A549 (cell line): Measurements from ENCODE around the gene SCYGR1.

Source experiments
- CTCF ChIP-seq: fragments of >200 bp; sonication (Bioruptor Twin); formaldehyde crosslinking; IDR thresholded peaks from 3 replicates; pipeline ENCODE4 v1.5.1; 2016
- EP300 ChIP-seq, 2 experiments: fragments of >200 bp; sonication (Bioruptor Twin); formaldehyde crosslinking; IDR thresholded peaks; 2 replicates in 1 of 2; 3 replicates in 1 of 2; pipeline ENCODE4 v1.6.1; 2016 to 2017
- FOXS1 ChIP-seq: fragments of 250-450 bp; sonication (Bioruptor Pico); IDR thresholded peaks from 2 replicates; pipeline ENCODE4 v1.5.0; 2020; ENCODE audit warnings: mild to moderate bottlenecking, moderate library complexity
- HDAC2 ChIP-seq: fragments of 200-600 bp; sonication (generic); IDR thresholded peaks from 2 replicates; pipeline ENCODE4 v1.6.1; 2016
- HES2 ChIP-seq: fragments of >200 bp; sonication (Bioruptor Twin); formaldehyde crosslinking; IDR thresholded peaks from 2 replicates; pipeline ENCODE4 v1.6.1; 2016
- KDM5A ChIP-seq: fragments of 200-600 bp; sonication (generic); IDR thresholded peaks from 2 replicates; pipeline ENCODE4 v1.6.1; 2016; ENCODE audit warnings: antibody characterized with exemption, mild to moderate bottlenecking
- MAX ChIP-seq: IDR thresholded peaks from 2 replicates; pipeline ENCODE4 v1.6.1; 2012
- MYC ChIP-seq: IDR thresholded peaks from 2 replicates; pipeline ENCODE4 v1.6.1; 2012; ENCODE audit warnings: mild to moderate bottlenecking, inconsistent platforms, low read length, improper control_type of control experiment, borderline replicate concordance
- PBX3 ChIP-seq: IDR thresholded peaks from 2 replicates; pipeline ENCODE4 v1.6.1; 2012
- POLR2A ChIP-seq: IDR thresholded peaks from 2 replicates; pipeline ENCODE4 v1.6.1; 2012; ENCODE audit warnings: mild to moderate bottlenecking, low read length
- RFX5 ChIP-seq: fragments of 450-650 bp; IDR thresholded peaks from 2 replicates; pipeline ENCODE4 v1.7.1; 2014; ENCODE audit warnings: antibody characterized with exemption, mild to moderate bottlenecking, moderate library complexity
- RNF2 ChIP-seq: fragments of 200-600 bp; sonication (generic); IDR thresholded peaks from 2 replicates; pipeline ENCODE4 v1.6.1; 2016; ENCODE audit warnings: low read depth, mild to moderate bottlenecking, antibody characterized with exemption, moderate library complexity, borderline replicate concordance

- no peak for TF ChIP-seq POLR2A
- TF ChIP-seq HDAC2 = no peak
- no peak for TF ChIP-seq RFX5
- no peak; a peak in 1 of 5 replicates for TF ChIP-seq EP300 (IDR thresholded peaks at IDR 0.05)
- no peak for TF ChIP-seq MAX
- no peak for TF ChIP-seq PBX3
- TF ChIP-seq CTCF = no peak
- TF ChIP-seq HES2 = no peak
- no peak for TF ChIP-seq MYC
- no peak for TF ChIP-seq RNF2
- TF ChIP-seq KDM5A = no peak
- TF ChIP-seq FOXS1 = no peak
Measured at GRCh38 chr2:227367427-227367795, 20.3 kb downstream of the SCYGR1 start.
